GM23248 (cell line): ENCODE data around the gene PGAP2. TPM values are rescaled to one million over a fixed set of nuclear protein-coding genes. Genes with fewer than 3 reads are reported as not detected.
A peak's percentile ranks its signal among the peaks of the same experiment; 100 is the strongest.

ENCODE experiments used
- DNase-seq: peaks from one replicate; pipeline ENCODE4 v3.0.0-alpha.2; 2015
- H2AFZ ChIP-seq: fragments of 200-600 bp; sonication (generic); 2 replicates; pipeline ENCODE4 v1.6.1; 2016; ENCODE audit warnings: antibody characterized with exemption
- H3F3A ChIP-seq: fragments of 200-600 bp; sonication (generic); 2 replicates; pipeline ENCODE4 v1.6.1; 2016; ENCODE audit warnings: mild to moderate bottlenecking, antibody characterized with exemption, mixed run types; ENCODE audit not compliant: insufficient read depth
- H3K27ac ChIP-seq: fragments of 200-600 bp; sonication (generic); 2 replicates; pipeline ENCODE4 v1.5.1; 2016; ENCODE audit warnings: mild to moderate bottlenecking
- H3K27me3 ChIP-seq: fragments of 200-600 bp; sonication (generic); replicated peaks from 2 replicates; pipeline ENCODE4 v1.6.1; 2016; ENCODE audit warnings: mild to moderate bottlenecking; ENCODE audit not compliant: insufficient read depth
- H3K36me3 ChIP-seq: fragments of 200-600 bp; sonication (generic); 2 replicates; pipeline ENCODE4 v1.6.1; 2016; ENCODE audit warnings: low read depth, mild to moderate bottlenecking
- H3K4me1 ChIP-seq: fragments of 200-600 bp; sonication (generic); 2 replicates; pipeline ENCODE4 v1.6.1; 2016; ENCODE audit warnings: mild to moderate bottlenecking; ENCODE audit not compliant: insufficient read depth
- H3K4me2 ChIP-seq: fragments of 200-600 bp; sonication (generic); one replicate; pipeline ENCODE4 v1.6.1; 2016; ENCODE audit warnings: mild to moderate bottlenecking; ENCODE audit not compliant: unreplicated experiment
- H3K4me3 ChIP-seq: fragments of 200-600 bp; sonication (generic); 2 replicates; pipeline ENCODE4 v1.5.1; 2016; ENCODE audit warnings: mild to moderate bottlenecking
- H3K79me2 ChIP-seq: fragments of 200-600 bp; sonication (generic); 2 replicates; pipeline ENCODE4 v1.6.1; 2016; ENCODE audit warnings: mild to moderate bottlenecking; ENCODE audit not compliant: insufficient read depth
- H3K9ac ChIP-seq: fragments of 200-600 bp; sonication (generic); 2 replicates; pipeline ENCODE4 v1.6.1; 2016; ENCODE audit warnings: mild to moderate bottlenecking
- H3K9me2 ChIP-seq: fragments of 200-600 bp; sonication (generic); 2 replicates; pipeline ENCODE4 v1.6.1; 2016; ENCODE audit warnings: mixed run types, mild to moderate bottlenecking, moderate library complexity; ENCODE audit not compliant: insufficient read depth
- H3K9me3 ChIP-seq: fragments of 200-600 bp; sonication (generic); one replicate; pipeline ENCODE4 v1.6.1; 2017; ENCODE audit warnings: low read depth
- H4K20me1 ChIP-seq: fragments of 200-600 bp; sonication (generic); 2 replicates; pipeline ENCODE4 v1.6.0; 2016; ENCODE audit not compliant: insufficient read depth
- EZH2 ChIP-seq: fragments of 200-600 bp; sonication (generic); IDR thresholded peaks from 2 replicates; pipeline ENCODE4 v1.6.1; 2018; ENCODE audit warnings: antibody characterized with exemption, mild to moderate bottlenecking; ENCODE audit not compliant: insufficient read depth, poor library complexity, severe bottlenecking
- EZH2phosphoT487 ChIP-seq: fragments of 200-600 bp; sonication (generic); IDR thresholded peaks from 2 replicates; pipeline ENCODE4 v1.6.1; 2018; ENCODE audit warnings: antibody characterized with exemption, moderate library complexity, mild to moderate bottlenecking, low read depth; ENCODE audit not compliant: insufficient read depth
- WGBS, 2 experiments: methylation state at CpG; one replicate each; pipeline ENCODE4 v1.1.6; 2015 to 2017; ENCODE audit warnings: low lambda C conversion rate in 2 of 2, low coverage in 1 of 2; ENCODE audit errors: missing lambda C conversion rate in 2 of 2; 5-methylcytosine and 5-hydroxymethylcytosine counted together
- in situ Hi-C: fragments of 300-500 bp; cut with MboI; formaldehyde crosslinking; loops from 2 replicates; pipeline ENCODE4 v1.15.0; 2020
- polyA plus RNA-seq: library from polyadenylated mRNA; unstranded; fragments of >200 nt; fragmentation: Nextera tagmentation; extraction: Ambion mirVana; gene quantifications from 2 replicates; pipeline ENCODE4 v1.2.1, GENCODE V29; 2016
- total RNA-seq: library from RNA; depleted of rRNA; stranded (reverse); fragments of >200 nt; shearing (Covaris generic); gene quantifications from 2 replicates; pipeline ENCODE4 v1.2.3, GENCODE V29; 2014

Gene PGAP2
- total and polyA plus RNA-seq, 2 experiments from 2014 or later = 14.7 to 19.0 TPM

DNA sequence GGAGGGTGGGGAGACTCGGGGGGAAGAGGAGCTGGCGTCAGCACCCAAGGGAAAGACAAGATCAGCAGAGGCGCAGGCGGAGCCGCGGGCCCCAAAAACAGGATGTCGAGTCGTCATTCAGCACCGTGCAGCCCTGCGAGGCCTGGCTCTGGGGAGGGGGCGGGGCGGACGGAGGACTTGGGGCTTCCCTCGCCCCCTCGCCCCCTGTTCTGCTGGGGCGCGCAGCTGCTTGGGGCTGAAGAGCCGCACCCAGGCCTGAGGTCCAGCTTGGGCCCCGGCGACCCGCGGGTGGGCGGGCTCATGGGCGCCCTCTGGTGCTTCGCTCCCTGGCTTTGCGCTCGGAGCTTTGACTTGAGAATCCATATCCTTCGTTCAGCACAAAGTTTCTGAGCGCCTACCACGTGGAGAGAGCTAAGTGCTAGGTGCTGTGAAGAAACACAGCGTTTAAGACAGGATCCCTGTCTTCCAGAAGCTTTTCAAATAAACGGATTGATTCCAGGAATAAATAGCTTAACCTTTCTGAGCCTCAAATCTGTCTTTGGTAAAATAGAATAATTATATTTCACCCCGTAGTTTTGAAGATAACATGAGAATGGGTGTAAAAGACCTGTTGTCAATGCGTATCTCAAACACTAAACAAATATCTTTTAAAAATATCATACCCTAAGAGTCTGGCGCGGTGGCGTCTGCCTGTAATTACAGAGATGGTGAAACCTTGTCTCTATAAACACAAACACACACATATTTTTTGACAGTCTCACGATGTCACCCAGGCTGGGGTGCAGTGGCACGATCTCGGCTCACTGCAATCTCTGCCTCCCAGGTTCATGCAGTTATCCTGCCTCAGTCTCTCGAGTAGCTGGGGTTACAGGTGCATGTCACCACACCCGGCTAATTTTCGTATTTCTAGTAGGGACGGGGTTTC is 33.3 kb downstream of the PGAP2 start:
- DNase-seq = peak; percentile 93
- Histone ChIP-seq H3K9ac (peak overlapping the region; percentile 90), H3K9me2 (no peaks in the 10 kb centered on the region), H4K20me1 (0 out of 2 replicates have a peak, but pooled peaks cover 4% of the 10 kb centered on the region), H3K36me3 (no peaks in the 10 kb centered on the region), H3K4me1 (peaks cover 17% of the 10 kb centered on the region), H2AFZ (peak overlapping the region; percentile 64), H3K4me3 (peak overlapping the region; percentile 85), H3K27ac (peak overlapping the region; percentile 85), H3K9me3 (no peaks in the 10 kb centered on the region), H3F3A (peaks cover 5% of the 10 kb centered on the region; the same call in 1 of the 2 replicates), H3K4me2 (peak overlapping the region; percentile 59), H3K27me3 (no peaks in the 10 kb centered on the region), H3K79me2 (peaks cover 51% of the 10 kb centered on the region)
- TF ChIP-seq EZH2 (no peak), EZH2phosphoT487 (no peak)
- WGBS, 2 experiments = 19 to 30% methylated on average over 25 to 39 of the region's 44 CpGs
- in situ Hi-C loops = no loop called here

DNA sequence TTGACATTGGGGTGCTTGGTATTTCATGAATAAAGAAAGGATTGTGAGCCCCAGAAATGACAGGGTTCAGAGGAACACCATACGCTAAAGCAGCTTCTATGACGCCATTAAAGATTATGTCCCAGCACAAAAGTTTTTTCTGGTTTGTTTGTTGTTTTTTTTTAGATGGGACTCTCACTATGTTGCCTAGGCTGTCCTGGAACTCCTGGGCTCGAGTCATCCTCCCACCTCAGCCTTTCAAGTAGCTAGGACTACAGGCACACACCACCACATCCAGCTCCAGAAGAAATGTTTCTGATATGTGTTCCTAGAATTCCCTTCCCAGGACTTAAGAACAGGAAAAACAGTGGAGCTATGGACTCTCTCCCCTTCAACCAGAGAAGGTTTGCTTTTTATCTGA is 35.0 kb downstream of the PGAP2 start:
- Histone ChIP-seq H3K27me3 (no peaks in the 10 kb centered on the region), H3K4me3 (no peak overlapping the region), H3K9me3 (no peaks in the 10 kb centered on the region), H3F3A (peaks cover 5% of the 10 kb centered on the region; the same call in 1 of the 2 replicates), H3K4me1 (peaks cover 9% of the 10 kb centered on the region), H3K9ac (no peak overlapping the region), H3K4me2 (no peak overlapping the region), H4K20me1 (no peaks in the 10 kb centered on the region), H3K9me2 (no peaks in the 10 kb centered on the region), H3K27ac (no peak overlapping the region), H2AFZ (no peak overlapping the region), H3K79me2 (peaks cover 35% of the 10 kb centered on the region), H3K36me3 (no peaks in the 10 kb centered on the region)
- in situ Hi-C loops = no loop called here
- TF ChIP-seq EZH2 = no peak
- TF ChIP-seq EZH2phosphoT487 = no peak
- DNase-seq = peak; percentile 22
- 77 to 83% methylated on average over 3 of the region's 3 CpGs for WGBS, 2 experiments

DNA sequence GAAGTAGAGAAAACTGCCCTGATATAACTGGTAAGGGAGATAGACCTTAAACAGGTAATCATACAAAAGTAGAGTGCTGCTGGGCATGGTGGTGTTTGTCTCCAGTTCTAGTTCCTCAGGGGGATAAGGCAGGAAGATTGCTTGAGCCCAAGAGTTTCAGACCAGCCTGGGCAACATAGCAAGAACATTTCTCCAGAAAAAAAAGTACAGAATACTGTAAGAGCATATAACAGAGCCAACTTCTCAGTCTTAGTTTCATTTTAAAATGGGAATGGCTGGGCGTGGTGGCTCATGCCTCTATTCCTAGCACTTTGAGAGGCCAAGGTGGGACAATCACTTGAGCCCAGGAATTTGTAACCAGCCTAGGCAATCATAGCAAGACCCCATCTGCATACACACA is 36.9 kb downstream of the PGAP2 start:
- Histone ChIP-seq H4K20me1 (no peaks in the 10 kb centered on the region), H3K9ac (no peak overlapping the region), H3K9me3 (no peaks in the 10 kb centered on the region), H3F3A (peaks cover 5% of the 10 kb centered on the region; the same call in 1 of the 2 replicates), H3K27me3 (no peaks in the 10 kb centered on the region), H3K4me2 (no peak overlapping the region), H3K36me3 (no peaks in the 10 kb centered on the region), H3K4me1 (0 out of 2 replicates have a peak, but pooled peaks cover 6% of the 10 kb centered on the region), H2AFZ (no peak overlapping the region), H3K79me2 (peaks cover 16% of the 10 kb centered on the region), H3K4me3 (no peak overlapping the region), H3K27ac (no peak overlapping the region), H3K9me2 (no peaks in the 10 kb centered on the region)
- WGBS, 2 experiments = 78 to 85% methylated on average over 1 of the region's 1 CpG
- in situ Hi-C loops = loop anchor here (5.0 kb wide), 1 partner anchor 222 kb away; no protein-coding TSS in a partner anchor
- TF ChIP-seq EZH2 (no peak), EZH2phosphoT487 (no peak)
- DNase-seq = no peak

DNA sequence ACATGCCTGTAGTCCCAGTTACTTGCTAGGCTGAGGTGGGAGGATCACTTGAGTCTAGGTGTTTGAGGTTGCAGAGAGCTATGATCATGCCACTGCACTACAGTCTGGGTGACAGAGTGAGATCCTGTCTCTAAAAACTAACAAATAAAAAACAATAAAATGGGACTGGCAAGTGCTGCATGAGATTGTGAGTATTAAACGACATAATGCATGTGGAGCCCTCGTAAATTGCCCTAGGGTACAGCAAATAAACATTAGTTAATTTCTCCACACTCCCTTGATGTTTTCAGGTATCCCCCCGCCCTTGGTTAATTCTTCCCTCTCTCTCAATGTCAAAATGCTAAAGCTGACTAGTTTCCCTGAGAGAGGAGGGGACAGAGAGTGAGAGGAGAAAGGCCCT is 37.3 kb downstream of the PGAP2 start:
- Histone ChIP-seq H3K79me2 (peaks cover 12% of the 10 kb centered on the region), H3K9me2 (no peaks in the 10 kb centered on the region), H3K9ac (no peak overlapping the region), H3K4me3 (no peak overlapping the region), H3K9me3 (no peaks in the 10 kb centered on the region), H4K20me1 (no peaks in the 10 kb centered on the region), H3K36me3 (no peaks in the 10 kb centered on the region), H3K27ac (no peak overlapping the region), H3K27me3 (no peaks in the 10 kb centered on the region), H3K4me1 (0 out of 2 replicates have a peak, but pooled peaks cover 6% of the 10 kb centered on the region), H3F3A (peaks cover 5% of the 10 kb centered on the region; the same call in 1 of the 2 replicates), H3K4me2 (no peak overlapping the region), H2AFZ (no peak overlapping the region)
- no peak for DNase-seq
- in situ Hi-C loops = loop anchor here (5.0 kb wide), 1 partner anchor 222 kb away; no protein-coding TSS in a partner anchor
- WGBS, 2 experiments = 80 to 87% methylated on average over 3 of the region's 3 CpGs
- no peak for TF ChIP-seq EZH2
- TF ChIP-seq EZH2phosphoT487 = no peak
